NCI-H2029 (cell line): Measurements from ENCODE around the gene GIMAP2.
"Not testable (repeated sequence)": the region's sequence is repeated elsewhere in the genome, so short reads cannot be mapped to it uniquely, and the experiment has no call there.

Experiments
- DNase-seq: peaks from one replicate; lab custom pipeline; 2025; lab: John Stamatoyannopoulos, UW

GIMAP2 gene

DNA sequence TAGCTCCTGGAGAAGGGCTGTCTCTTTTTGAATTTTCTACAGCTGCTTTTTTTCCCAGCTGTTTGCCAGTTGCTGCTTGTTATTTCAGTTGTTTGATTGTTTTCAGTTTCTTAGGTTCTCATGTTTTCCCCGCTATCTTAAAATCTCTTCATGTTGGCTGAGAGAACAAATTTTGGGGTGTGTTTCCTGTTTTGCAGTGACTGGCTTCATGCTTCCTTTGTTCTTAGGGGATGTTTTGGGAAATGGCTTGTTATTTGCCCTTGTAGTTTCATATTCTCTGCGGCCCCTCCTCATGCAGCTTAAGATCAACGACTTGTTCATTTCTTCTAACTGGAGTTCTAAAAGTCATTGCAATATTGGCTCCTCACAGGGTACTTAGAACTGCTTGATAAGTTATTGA is 8.7 kb upstream of the GIMAP2 start:
- DNase-seq, result not testable (repeated sequence)

DNA sequence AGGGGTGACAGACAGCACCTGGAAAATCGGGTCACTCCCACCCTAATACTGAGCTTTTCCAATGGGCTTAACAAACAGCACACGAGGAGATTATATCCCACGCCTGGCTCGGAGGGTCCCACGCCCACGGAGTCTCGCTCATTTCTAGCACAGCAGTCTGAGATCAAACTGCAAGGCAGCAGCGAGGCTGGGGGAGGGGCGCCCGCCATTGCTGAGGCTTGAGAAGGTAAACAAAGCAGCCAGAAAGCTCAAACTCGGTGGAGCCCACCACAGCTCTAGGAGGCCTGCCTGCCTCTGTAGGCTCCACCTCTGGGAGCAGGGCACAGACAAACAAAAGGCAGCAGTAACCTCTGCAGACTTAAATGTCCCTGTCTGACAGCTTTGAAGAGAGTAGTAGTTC is 6.9 kb upstream of the GIMAP2 start:
- DNase-seq, result not testable (repeated sequence)

DNA sequence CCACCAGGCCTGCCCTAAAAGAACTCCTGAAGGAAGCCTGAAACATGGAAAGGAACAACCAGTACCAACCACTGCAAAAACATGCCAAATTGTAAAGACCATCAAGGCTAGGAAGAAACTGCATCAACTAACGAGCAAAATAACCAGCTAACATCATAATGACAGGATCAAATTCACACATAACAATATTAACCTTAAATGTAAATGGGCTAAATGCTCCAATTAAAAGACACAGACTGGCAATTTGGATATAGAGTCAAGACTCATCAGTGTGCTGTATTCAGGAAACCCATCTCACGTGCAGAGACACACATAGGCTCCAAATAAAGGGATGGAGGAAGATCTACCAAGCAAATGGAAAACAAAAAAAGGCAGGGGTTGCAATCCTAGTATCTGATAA is 5.1 kb upstream of the GIMAP2 start:
- DNase-seq, result not testable (repeated sequence)

DNA sequence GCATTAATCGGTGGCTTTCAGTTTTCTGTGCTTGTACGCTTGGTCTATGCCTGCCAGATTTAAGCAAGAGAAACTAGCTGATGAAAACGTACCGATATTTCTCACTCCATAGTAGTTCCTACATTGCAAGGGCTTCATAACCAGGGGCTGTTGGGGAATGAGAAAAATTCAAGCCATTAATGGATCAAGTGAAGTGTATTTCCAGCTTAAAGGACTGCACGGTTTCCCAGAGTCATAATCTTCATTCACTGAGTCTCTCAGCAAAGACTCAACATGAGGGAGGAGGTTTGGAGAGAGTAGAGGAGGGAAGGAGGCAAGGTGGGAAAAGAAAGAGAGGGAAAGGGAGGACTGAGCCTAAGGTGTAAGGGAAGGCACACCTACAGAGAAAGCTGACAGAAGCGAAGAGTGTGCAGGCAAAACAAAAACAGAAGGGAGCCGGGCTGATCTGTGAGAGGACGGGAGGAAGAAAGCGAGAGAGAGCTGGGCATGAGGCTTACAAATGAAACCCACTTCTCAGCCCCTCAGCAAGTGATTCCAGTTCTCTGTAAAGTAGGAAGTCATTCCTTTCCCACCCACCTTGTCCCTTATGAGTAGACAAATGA is 625 bp downstream of the GIMAP2 start:
- no peak for DNase-seq

DNA sequence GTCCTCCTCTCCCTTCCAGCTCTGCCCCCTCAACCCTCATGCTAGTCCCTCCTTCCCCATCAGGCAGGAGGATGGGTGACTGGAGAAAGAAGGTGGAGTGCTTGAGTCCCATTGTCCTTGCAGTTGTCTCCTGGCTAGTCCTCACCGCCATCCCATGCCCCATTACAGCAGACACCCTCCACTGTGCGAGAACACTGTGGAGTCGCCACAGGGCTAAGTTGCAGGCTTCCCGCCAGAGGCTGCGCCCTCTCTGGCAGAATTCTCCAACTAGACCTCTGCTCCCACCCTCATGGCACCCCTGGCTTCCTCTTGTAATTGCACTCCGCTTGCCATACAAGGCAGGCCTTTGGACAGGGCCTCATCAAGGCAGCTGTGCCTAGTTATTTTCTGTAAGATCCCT is 3.1 kb downstream of the GIMAP2 start:
- no peak for DNase-seq

DNA sequence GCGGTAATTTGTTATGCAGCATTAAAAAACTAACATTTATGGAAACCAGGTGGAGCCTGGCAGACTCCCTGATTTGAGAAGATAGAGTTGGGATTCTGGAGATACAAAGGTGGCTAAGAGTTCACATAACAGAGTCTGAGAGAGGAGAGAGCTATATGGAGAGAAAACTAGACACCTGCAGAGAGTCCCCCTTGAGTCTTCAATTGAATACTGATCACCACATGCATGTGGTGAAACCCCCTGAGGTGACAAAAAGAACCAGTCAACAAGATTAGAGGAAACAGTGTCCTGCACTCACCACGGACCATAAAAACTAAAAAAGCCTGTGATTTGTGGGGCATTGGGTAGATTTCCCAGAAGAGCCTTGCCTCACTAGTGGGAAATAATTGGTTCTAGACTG is 10.1 kb downstream of the GIMAP2 start:
- DNase-seq, result no peak

DNA sequence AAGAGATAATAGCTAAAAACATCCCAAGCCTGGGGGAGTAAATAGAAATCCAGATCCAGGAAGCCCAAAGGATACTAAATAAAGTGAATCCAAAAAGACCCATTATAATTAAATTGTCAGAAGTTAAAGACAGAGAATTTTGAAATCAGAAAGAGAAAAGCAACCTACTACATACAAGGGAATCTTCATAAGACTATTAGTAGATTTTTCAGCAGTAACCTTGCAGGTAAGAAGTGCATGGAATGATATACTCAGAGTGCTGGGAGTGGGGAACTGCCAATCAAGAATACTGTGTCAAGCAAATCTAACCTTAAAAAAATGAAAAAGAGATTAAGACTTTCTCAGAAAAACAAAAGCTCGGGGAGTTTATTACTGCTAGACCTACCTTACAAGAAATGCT is 17.7 kb downstream of the GIMAP2 start:
- DNase-seq, result no peak

DNA sequence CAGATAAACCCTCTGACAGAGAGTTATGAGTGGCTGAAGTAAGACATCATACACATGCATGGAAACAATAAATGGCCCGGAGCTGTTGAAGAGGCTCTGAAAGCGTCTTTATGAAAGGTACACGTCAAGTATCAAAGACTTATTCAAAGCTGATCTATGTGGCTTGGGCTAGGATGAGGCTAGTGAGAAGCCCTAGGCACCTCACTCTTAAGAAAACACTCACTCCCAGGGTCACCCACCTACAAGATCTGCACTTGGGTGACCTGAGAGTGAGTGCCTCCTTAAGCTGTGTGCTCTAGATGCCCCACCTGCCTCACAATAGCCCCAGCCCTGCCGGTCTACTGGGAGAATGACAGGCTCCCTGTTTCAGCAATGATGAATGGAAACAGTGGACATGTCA is 29.8 kb downstream of the GIMAP2 start:
- no peak for DNase-seq

DNA sequence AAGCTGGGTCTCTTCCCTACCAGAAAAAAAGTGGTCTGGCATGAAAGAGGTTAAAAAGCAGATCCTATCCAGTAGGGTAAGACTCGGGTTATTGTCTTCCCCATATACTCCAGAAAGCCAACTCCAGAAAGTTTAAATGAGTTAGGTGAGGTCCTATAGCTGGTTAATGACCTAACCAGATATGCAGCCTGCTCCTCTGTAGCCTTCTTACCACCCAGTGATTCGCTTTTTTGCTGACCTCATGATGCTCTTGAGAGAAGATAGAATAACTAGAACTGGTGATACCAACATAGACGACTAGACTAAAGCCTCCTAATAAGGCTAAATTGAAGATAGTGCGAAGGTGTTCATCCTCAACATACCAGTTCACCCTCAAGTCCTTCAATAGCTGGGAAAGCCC is 30.2 kb downstream of the GIMAP2 start:
- DNase-seq, result no peak

DNA sequence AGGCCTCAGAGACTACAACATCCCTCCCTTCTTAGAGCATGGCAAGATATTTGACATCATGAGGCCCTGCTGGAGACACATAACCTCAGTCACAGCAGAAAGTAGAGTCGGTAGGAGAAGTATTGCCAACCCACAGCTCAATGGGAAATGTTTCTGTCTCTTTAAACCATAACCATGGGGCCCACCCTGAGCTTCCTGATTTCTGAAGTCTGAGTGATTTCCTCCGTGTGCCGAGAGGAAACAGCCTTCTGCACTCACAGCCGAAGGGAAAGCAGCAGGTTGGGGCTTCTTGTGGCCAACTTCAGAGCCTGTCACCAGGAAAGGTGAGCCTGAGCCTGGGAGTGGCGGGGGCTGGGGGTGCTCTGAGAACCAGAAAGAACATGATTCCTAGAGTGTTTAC is 30.9 kb downstream of the GIMAP2 start, which contains the start of gene GIMAP1:
GIMAP1 (plus strand) TSS at position 246 of the 400 bp plus-strand sequence. CDS start 2,435 bp downstream, outside the sequence.
- DNase-seq, result no peak

DNA sequence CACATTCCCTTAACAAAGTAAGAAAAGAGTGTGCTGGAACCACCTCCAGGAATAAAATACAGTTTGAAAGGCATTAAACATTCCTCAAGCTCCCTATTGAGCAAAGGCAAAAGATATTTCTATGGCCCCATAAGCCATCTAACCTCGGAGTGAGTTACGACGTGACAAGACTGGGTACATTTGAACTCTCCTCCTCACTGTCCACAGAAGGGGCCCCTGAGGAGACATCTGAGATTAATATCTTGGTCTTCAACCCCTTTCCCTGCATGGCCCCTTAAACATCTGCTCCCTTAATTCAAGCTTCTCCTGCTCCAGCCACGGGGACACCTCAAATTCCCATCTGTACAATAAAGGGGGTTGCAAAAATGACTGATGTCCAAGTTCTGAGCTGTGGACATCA is 31.4 kb downstream of the GIMAP2 start:
- DNase-seq, result no peak

DNA sequence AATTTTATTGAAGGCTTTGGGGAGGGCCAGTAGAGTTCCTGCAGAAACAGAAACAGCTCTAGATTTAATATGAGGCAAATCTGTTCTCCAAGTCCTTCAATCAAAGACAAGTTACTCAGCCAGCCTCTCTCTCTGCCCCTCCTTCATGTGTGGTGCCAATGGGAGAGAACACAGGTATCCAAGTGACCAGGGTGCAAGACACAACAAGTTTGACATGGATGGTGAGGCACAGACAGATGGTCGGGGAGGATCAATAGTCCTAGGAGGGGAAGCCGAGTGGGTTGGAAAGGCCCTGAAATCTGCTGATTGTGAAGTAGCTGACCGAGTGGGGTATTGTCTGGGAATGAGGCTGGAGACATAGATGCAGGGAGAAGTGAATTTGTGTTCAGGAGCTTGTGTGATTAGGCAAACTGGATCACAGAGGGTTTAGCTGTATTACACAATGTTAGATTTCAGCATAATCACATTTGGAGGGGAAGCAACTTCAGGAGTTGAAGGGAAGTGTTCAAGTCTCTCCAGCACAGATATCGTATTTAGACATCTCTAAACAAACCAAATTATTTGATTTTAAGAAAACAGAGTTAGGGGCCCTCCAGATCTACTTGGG is 32.4 kb downstream of the GIMAP2 start:
- DNase-seq, result no peak

DNA sequence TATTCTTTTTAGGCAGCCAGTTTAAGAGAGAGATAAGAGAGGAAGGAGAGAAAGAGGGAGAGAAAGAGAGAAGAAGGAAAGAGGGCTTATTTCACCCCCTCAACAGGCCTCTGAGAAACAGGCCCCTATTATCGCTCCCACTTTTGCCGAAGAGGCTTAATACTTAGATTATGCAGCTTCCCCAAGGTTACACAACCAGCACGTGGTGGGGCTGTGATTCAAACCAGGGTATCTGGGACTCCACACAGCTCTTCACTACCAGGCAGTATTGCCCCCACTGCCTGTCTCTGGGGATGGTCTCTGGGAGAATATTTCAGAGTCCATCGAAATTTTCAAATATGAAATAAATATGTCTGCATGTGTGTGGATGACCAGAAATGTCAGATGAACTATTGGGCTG is 33.9 kb downstream of the GIMAP2 start:
- no peak for DNase-seq

DNA sequence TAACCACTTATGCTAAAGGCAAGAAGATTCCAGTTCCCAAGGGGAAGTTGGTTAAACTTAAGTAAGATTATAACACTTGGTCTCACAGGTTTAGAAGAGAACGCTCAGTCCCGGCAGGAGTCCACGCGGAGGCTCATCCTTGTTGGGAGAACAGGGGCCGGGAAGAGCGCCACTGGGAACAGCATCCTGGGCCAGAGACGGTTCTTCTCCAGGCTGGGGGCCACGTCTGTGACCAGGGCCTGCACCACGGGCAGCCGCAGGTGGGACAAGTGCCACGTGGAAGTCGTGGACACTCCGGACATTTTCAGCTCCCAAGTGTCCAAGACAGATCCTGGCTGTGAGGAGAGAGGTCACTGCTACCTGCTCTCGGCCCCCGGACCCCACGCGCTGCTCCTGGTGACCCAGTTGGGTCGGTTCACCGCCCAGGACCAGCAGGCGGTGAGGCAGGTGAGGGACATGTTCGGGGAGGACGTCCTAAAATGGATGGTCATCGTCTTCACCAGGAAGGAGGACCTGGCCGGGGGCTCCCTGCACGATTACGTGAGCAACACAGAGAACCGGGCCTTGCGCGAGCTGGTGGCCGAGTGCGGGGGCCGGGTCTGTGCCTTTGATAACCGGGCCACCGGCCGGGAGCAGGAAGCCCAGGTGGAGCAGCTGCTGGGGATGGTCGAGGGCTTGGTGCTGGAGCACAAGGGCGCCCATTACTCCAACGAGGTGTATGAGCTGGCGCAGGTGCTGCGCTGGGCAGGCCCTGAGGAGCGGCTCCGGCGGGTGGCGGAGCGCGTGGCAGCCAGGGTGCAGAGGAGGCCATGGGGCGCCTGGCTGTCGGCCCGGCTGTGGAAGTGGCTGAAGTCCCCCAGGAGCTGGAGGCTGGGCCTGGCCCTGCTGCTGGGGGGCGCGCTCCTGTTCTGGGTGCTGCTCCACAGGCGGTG is 34.7 kb downstream of the GIMAP2 start:
- no peak for DNase-seq

DNA sequence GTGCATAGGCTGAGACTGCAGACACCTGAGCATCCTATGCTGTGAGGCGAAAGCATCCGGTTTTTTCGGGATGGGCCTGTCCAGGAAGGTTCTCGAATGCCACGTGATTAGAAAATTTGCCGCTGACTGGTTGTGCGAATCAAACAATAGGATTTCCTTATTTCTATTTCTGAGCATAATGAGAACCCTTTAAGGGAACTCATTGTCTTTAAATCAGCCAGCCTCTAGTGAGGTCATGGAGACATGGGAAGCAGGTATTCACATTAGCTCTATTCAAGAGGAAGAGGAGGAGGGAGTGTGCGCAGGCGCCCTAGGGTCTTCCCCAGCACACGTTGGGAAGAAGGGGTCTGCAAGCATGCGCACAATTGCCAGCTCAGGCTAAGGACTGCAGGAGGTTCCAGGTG is 36.5 kb downstream of the GIMAP2 start:
- DNase-seq, result no peak

DNA sequence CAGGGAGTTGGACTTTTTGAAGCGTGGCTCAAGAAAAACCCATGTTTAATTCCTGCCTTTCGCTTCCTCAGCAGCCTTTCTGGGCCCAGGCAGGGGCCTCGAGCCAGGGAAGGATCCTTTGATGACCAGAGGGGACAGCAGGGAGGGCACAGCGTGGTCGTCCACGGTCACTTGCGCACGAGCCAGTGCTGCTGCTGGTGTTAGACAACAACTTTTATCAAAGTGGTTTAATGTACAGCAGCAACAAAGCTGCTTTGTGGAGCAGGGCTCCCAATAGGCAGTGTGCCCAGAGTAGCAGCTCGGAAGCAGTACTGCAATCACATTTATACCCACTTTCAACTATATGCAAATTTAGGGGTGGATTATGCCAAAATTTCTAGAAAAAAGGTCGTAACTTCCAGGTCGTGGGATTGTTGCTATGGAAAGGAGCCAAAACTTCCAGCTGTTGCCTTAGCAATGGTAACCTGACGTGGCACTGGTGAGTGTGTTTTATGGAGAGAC is 37.0 kb downstream of the GIMAP2 start:
- DNase-seq, result no peak

DNA sequence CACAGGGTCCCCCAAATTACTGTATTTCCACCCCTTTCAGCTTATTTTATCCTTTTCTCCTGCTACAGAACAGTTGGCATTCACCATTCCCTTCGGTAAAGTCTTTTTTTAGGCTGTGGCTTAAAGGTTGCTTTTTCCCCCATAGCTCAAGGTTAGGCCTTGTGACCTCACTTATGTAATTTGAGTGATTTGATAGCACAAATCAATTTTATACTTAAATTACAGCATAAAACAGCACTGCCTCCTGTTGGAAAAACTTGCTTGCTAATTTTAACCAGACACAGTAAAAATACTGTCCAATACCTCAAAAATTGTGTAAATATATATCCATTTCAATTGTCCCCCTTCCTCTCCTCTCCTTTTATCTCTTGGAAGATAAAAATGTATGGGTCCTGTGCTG is 38.0 kb downstream of the GIMAP2 start:
- DNase-seq, result no peak

DNA sequence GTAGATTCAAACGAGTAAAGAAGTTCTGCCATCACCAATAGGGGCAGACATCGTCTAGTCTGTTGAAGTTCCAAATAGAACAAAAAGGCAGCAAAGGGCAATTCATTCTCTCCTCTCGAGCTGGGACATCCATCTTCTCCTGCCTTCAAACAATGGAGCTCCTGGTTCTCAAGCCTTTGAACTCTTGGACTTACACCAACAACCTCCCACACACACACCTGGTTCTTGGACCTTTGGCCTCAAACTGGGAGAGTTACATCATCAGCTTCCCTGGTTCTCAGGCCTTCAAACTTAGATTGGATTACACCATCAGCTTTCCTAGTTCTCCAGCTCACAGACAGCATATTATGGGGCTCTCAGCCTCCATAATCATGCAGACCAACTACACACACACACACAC is 41.9 kb downstream of the GIMAP2 start:
- DNase-seq, result no peak

DNA sequence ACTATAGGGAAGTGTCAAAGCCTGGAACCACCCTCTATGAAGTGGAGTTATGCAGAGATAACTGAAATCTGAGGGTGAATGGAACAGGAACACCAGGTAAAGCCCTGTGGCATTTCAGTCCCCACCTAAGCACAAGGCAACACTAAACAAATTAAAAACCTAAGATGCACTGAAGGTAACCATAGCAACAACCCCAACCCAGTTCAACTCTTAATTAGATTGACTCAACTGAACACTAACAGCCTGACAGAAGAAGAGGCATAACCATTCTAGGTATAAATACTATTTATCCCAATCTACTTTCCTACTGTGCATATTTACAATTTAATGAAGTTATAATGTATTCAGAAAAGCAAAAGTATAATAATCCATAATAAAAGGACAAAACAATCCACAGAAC is 42.5 kb downstream of the GIMAP2 start:
- DNase-seq, result no peak

DNA sequence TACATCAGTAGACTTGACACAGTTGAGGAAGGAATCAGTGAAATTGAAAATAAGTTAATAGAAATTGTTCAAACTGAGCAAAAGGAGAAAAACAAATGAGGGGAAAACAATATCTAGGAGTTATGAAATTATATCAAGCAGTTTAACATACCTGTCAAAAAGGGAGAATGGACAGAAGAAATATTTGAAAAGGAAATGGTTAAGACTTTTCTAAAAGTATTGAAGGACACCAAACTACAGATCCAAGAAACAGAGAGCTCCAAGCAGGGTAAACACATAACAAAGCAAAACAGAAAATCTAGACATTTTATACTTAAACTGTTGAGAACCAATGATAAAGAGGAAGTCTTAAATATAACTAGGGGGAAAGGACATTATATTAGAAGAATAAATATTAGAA is 43.1 kb downstream of the GIMAP2 start:
- DNase-seq, result no peak

DNA sequence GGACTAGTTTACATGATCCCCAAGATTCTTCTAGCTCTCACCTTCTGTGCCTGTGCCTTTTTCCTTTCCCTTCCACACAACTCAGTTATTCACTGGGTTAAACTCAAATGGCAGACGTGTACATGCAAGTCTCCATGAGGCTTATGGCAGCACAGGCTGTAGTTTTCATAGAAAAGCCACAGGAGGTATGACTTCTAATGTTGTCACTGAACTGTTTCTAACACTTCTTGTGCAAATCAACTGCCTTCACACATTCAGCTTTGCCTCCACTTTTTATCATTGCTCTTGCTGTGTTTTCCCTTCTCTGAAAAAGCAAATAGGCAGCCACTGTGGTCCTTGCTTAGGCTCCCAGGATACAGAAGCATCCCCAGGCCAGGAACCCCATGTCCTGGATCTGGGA is 46.4 kb downstream of the GIMAP2 start:
- no peak for DNase-seq

DNA sequence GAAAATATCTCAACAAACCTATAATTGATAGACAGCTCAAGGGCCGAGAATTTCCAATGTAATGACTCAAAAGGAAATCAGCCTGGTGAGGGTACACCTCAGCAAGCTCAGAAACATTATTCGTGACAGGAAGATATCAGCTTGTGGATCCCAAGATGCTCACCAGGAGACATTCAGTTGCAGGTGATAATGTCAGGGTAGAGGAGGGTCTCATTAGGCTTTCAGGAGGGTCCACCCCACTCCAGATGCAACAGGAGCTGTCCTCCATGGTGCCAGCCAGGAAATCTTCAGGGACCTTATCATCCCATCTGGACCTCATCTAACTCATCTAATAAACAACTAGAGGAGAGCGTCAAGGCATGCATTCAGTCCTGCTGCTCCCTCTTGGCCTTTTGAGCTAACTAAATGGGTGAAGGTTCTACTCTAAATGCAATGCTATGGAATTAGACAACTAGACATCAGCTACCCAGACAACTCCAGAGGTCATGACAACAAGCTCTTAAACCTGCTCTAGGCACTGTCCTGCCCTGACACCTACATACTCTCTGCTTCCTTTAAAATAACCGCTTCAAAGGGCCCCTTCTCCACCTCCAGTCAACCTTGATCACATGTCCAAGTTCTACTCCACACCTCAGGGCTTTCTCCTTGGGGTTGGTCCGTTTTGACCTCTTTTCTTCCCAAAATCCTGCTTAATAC is 47.4 kb downstream of the GIMAP2 start:
- DNase-seq, result no peak
